B cell (primary cell): ENCODE measurements around the gene C2CD3. TPM values are rescaled to one million over a fixed set of nuclear protein-coding genes. Genes with fewer than 3 reads are reported as not detected.
A peak's percentile ranks its signal among the peaks of the same experiment; 100 is the strongest.

Experiments
- ATAC-seq: fragments of 200-7000 bp; cut with Tn5 transposase; one replicate; pipeline ENCODE4 v1.10.0; 2021; ENCODE audit warnings: low read depth, mild to moderate bottlenecking, moderate number of reproducible peaks, moderate library complexity
- CTCF ChIA-PET: fragments of 350-600 bp; sonication (Branson Sonifier 250); formaldehyde crosslinking; loops from one replicate; lab custom pipeline; 2021; ENCODE audit warnings: antibody characterized with exemption, inconsistent platforms; lab: Charles Lee
- POLR2A ChIA-PET: fragments of 350-600 bp; sonication (Branson Sonifier 250); formaldehyde crosslinking; loops from one replicate; lab custom pipeline; 2021; ENCODE audit warnings: antibody characterized with exemption; lab: Charles Lee
- DNase-seq: peaks from one replicate; pipeline ENCODE4 v3.0.0; 2013
- H2AFZ ChIP-seq: 2 replicates; pipeline ENCODE4 v1.6.1; 2012; ENCODE audit warnings: mild to moderate bottlenecking, low read depth, low read length; ENCODE audit not compliant: insufficient read depth, poor library complexity, severe bottlenecking
- H3K27ac ChIP-seq, 2 donors: 1 replicate in 1 of 2; 2 replicates in 1 of 2; pipeline ENCODE4 v1.5.1; 2012 to 2013; ENCODE audit warnings: low read length in 2 of 2, mild to moderate bottlenecking in 2 of 2, moderate library complexity in 1 of 2
- H3K27me3 ChIP-seq, 4 experiments: fragments of 200-600 bp in 1 of 4; sonication (generic) in 1 of 4; replicated peaks in 1 of 4; 1 replicate in 2 of 4; 2 replicates in 2 of 4; pipeline versions ENCODE4 v1.6.1 to v1.7.0; 2013 to 2016; ENCODE audit warnings: low read length in 3 of 4, mild to moderate bottlenecking in 2 of 4, mixed read lengths in 1 of 4, moderate library complexity in 1 of 4; ENCODE audit not compliant: insufficient read depth in 4 of 4, control insufficient read depth in 3 of 4; ENCODE audit errors: control extremely low read depth in 1 of 4
- H3K36me3 ChIP-seq, 2 experiments: replicated peaks in 1 of 2; 1 replicate in 1 of 2; 2 replicates in 1 of 2; pipeline versions ENCODE4 v1.6.1 to v1.7.1; 2013; ENCODE audit warnings: low read length in 1 of 2; ENCODE audit not compliant: insufficient read depth in 2 of 2, control insufficient read depth in 1 of 2; ENCODE audit errors: control extremely low read depth in 1 of 2, extremely low read depth in 1 of 2
- H3K4me1 ChIP-seq, 2 donors: fragments of 200-600 bp in 1 of 2; sonication (generic) in 1 of 2; 1 replicate in 1 of 2; 2 replicates in 1 of 2; pipeline versions ENCODE4 v1.5.1 to v1.6.1; 2013 to 2017; ENCODE audit warnings: low read length in 2 of 2; ENCODE audit not compliant: control insufficient read depth in 2 of 2, insufficient read depth in 2 of 2
- H3K4me2 ChIP-seq: replicated peaks from 2 replicates; pipeline ENCODE3; 2012; ENCODE audit warnings: mild to moderate bottlenecking, low read depth, low read length; ENCODE audit not compliant: poor library complexity, severe bottlenecking
- H3K4me3 ChIP-seq, 5 experiments: fragments of 200-600 bp in 1 of 5; sonication (generic) in 1 of 5; 1 replicate in 3 of 5; 2 replicates in 2 of 5; pipeline versions ENCODE4 v1.5.1 to v1.7.0; 2011 to 2016; ENCODE audit warnings: low read length in 4 of 5, mild to moderate bottlenecking in 4 of 5, low read depth in 2 of 5, control low read depth in 1 of 5, moderate library complexity in 1 of 5; ENCODE audit not compliant: insufficient read depth in 1 of 5; ENCODE audit errors: control extremely low read depth in 1 of 5, extremely low read depth in 1 of 5
- H3K79me2 ChIP-seq: fragments of 200-600 bp; sonication (generic); one replicate; pipeline ENCODE4 v1.6.0; 2016; ENCODE audit warnings: low read length; ENCODE audit not compliant: control insufficient read depth, insufficient read depth
- H3K9ac ChIP-seq: fragments of 200-600 bp; sonication (generic); 2 replicates; pipeline ENCODE4 v1.6.1; 2017; ENCODE audit warnings: mild to moderate bottlenecking, low read length, moderate library complexity
- H3K9me3 ChIP-seq, 3 donors: one replicate each; pipeline versions ENCODE4 v1.6.1 to v1.7.1; 2013; ENCODE audit warnings: low read length in 2 of 3; ENCODE audit not compliant: control insufficient read depth in 2 of 3, insufficient read depth in 1 of 3; ENCODE audit errors: control extremely low read depth in 1 of 3
- H4K20me1 ChIP-seq: 2 replicates; pipeline ENCODE4 v1.6.0; 2012; ENCODE audit warnings: mild to moderate bottlenecking, low read length; ENCODE audit not compliant: insufficient read depth, control insufficient read depth, poor library complexity, severe bottlenecking
- H3K27ac Mint-ChIP-seq: one replicate; pipeline ENCODE4 v1.8.0; 2021; ENCODE audit warnings: mixed read lengths
- H3K27me3 Mint-ChIP-seq: one replicate; pipeline ENCODE4 v1.8.0; 2021; ENCODE audit warnings: mixed read lengths
- H3K4me1 Mint-ChIP-seq: one replicate; pipeline ENCODE4 v1.8.0; 2021; ENCODE audit warnings: mixed read lengths
- H3K4me3 Mint-ChIP-seq: one replicate; pipeline ENCODE4 v1.8.0; 2021; ENCODE audit warnings: mixed read lengths
- H3K9me3 Mint-ChIP-seq: one replicate; pipeline ENCODE4 v1.8.0; 2022; ENCODE audit warnings: mixed read lengths; ENCODE audit not compliant: insufficient read depth
- EZH2 ChIP-seq: IDR thresholded peaks from 2 replicates; pipeline ENCODE4 v1.6.1; 2012; ENCODE audit warnings: borderline replicate concordance, low read depth, mild to moderate bottlenecking, moderate library complexity, low read length; ENCODE audit not compliant: insufficient read depth, poor library complexity, severe bottlenecking
- WGBS: methylation state at CpG from one replicate; pipeline ENCODE4 v1.1.5; 2013; ENCODE audit warnings: missing lambda C conversion rate; ENCODE audit not compliant: insufficient coverage; 5-methylcytosine and 5-hydroxymethylcytosine counted together
- intact Hi-C: fragments of 100-400 bp; cut with micrococcal nuclease; formaldehyde crosslinking; loops from one replicate; pipeline ENCODE4 v1.10.0; 2022
- polyA plus RNA-seq: library from polyadenylated mRNA; depleted of rRNA; stranded (reverse); fragments of >200 nt; gene quantifications from 2 replicates; pipeline ENCODE4 v1.2.3, GENCODE V29; 2012
- total RNA-seq, 2 donors: library from RNA; stranded (reverse); fragments of 120-200 nt in 1 of 2; gene quantifications; 1 replicate in 1 of 2; 2 replicates in 1 of 2; pipeline versions ENCODE4 v1.2.3 to v1.2.4, GENCODE V29; 2013 to 2022
- TF ChIP-seq, protein P1 (sequence below): fragments of 200-600 bp; IDR thresholded peaks from one replicate; pipeline ENCODE4 v1.8.0; 2022; ENCODE audit warnings: antibody characterized with exemption, mild to moderate bottlenecking

C2CD3 gene
- total and polyA plus RNA-seq, 2 donors (not counting 1 experiment from before 2014, with no cell fraction given): 19.8 to 69.0 TPM

DNA sequence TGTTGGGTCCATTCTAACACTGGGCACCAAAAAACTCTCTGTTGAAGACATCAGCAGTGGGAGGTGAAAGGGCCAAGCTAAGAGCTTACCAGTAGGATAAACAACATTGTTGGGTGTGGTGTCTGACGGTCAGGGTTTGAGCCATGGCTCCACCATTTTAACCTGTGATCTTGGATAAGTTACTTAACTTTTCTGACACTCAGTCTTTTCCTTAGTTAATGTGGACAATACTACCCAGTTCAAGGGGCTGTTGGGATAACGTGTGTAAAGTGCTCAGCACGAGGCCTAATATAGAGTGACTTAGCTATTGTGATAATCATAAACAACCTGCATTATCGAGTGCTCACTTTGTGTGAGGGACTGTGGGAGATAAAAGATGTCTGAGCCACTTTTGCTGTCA lies 168.0 kb downstream of the C2CD3 start:
- no CpG with 5 or more reads among the region's 4 CpGs for WGBS
- Mint-ChIP-seq H3K27me3 (no peaks in the 10 kb centered on the region), H3K9me3 (no peaks in the 10 kb centered on the region), H3K4me3 (no peak overlapping the region), H3K27ac (peak overlapping the region; percentile 39), H3K4me1 (peaks cover 55% of the 10 kb centered on the region)
- POLR2A ChIA-PET: interaction anchor here (1.3 kb wide), 1 partner anchor 29 kb away, joined by 3 read pairs; no protein-coding TSS in a partner anchor
- H3K9ac ChIP-seq: no peak overlapping the region
- H4K20me1 ChIP-seq: no peaks in the 10 kb centered on the region
- H3K79me2 ChIP-seq: no peaks in the 10 kb centered on the region
- intact Hi-C loops: no loop called here
- CTCF ChIA-PET: interaction anchor here (0.9 to 1.9 kb wide), 5 partner anchors 9 to 29 kb away, joined by 3 to 6 read pairs (median 5); no protein-coding TSS in a partner anchor
- no peak overlapping the region for H3K27ac ChIP-seq
- no peak overlapping the region for H3K4me3 ChIP-seq
- ATAC-seq (no peak), DNase-seq (no peak)
- no peak overlapping the region for H2AFZ ChIP-seq
- H3K4me1 ChIP-seq: peaks cover 36 to 41% of the 10 kb centered on the region in 2 donors
- H3K9me3 ChIP-seq: no peaks in the 10 kb centered on the region
- no peak overlapping the region for H3K4me2 ChIP-seq
- TF ChIP-seq, protein P1, sequence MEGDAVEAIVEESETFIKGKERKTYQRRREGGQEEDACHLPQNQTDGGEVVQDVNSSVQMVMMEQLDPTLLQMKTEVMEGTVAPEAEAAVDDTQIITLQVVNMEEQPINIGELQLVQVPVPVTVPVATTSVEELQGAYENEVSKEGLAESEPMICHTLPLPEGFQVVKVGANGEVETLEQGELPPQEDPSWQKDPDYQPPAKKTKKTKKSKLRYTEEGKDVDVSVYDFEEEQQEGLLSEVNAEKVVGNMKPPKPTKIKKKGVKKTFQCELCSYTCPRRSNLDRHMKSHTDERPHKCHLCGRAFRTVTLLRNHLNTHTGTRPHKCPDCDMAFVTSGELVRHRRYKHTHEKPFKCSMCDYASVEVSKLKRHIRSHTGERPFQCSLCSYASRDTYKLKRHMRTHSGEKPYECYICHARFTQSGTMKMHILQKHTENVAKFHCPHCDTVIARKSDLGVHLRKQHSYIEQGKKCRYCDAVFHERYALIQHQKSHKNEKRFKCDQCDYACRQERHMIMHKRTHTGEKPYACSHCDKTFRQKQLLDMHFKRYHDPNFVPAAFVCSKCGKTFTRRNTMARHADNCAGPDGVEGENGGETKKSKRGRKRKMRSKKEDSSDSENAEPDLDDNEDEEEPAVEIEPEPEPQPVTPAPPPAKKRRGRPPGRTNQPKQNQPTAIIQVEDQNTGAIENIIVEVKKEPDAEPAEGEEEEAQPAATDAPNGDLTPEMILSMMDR: no peak
- TF ChIP-seq EZH2: no peak
- H3K27me3 ChIP-seq: no peaks in the 10 kb centered on the region
- H3K36me3 ChIP-seq: peaks cover 0 to 14% of the 10 kb centered on the region in 2 experiments

DNA sequence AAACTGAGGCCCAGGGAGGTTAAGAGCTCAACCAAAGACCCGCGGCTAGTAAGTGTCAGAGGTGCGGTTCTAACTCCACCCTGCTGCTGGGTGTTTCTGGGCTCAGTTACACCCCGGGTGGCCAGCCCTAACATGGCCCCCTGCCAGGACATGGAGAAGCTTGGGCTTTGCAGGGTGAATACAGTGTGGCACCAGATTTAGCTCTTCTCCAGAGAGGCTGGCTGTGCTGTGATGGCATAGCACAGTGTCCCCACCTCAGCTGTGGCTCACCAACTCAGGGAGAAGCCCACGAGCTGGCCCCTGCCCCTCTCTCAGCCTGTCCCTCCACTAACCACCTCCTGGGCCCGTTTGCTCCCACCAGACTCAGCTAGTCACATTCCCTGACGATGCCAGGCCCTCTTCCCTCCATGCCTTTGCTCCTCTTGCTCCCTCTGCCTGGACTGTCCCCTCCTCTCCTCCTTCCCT lies 168.9 kb downstream of the C2CD3 start:
- intact Hi-C loops: no loop called here
- WGBS: 92% methylated on average over 5 of the region's 7 CpGs
- H3K4me3 ChIP-seq: no peak overlapping the region
- H2AFZ ChIP-seq: no peak overlapping the region
- H3K4me2 ChIP-seq: no peak overlapping the region
- no peaks in the 10 kb centered on the region for H3K79me2 ChIP-seq
- no peak overlapping the region for H3K27ac ChIP-seq
- H3K27me3 ChIP-seq: no peaks in the 10 kb centered on the region
- no peak overlapping the region for H3K27ac Mint-ChIP-seq
- ChIA-PET CTCF (interaction anchor here (0.7 to 1.9 kb wide), 4 partner anchors 10 to 30 kb away, joined by 3 to 6 read pairs (median 4); no protein-coding TSS in a partner anchor), POLR2A (interaction anchor here (1.1 to 4.3 kb wide), 5 partner anchors 9 to 28 kb away, joined by 3 to 14 read pairs (median 4); partner anchors contain the start of gene UCP2)
- H3K4me1 ChIP-seq: peaks cover 46 to 50% of the 10 kb centered on the region in 2 donors
- no peak overlapping the region for H3K4me3 Mint-ChIP-seq
- DNase-seq: no peak
- no peaks in the 10 kb centered on the region for H3K9me3 ChIP-seq
- no peak for ATAC-seq
- TF ChIP-seq, protein P1: no peak
- no peak for TF ChIP-seq EZH2
- no peaks in the 10 kb centered on the region for H4K20me1 ChIP-seq
- peaks cover 0 to 14% of the 10 kb centered on the region in 2 experiments for H3K36me3 ChIP-seq
- H3K27me3 Mint-ChIP-seq: no peaks in the 10 kb centered on the region
- H3K9me3 Mint-ChIP-seq: no peaks in the 10 kb centered on the region
- no peak overlapping the region for H3K9ac ChIP-seq
- H3K4me1 Mint-ChIP-seq: peaks cover 64% of the 10 kb centered on the region
